Thyroid gland (tissue), 4 donors: Measurements from ENCODE around the gene RAI14.

Experiments used
- CTCF ChIP-seq, 6 experiments: fragments of 200-600 bp in 3 of 6; fragments of 450-650 bp in 3 of 6; sonication (generic) in 3 of 6; IDR thresholded peaks; one replicate each; pipeline ENCODE4 v1.5.1; 2016 to 2019; ENCODE audit warnings: antibody characterized with exemption in 6 of 6, mild to moderate bottlenecking in 2 of 6, inconsistent platforms in 1 of 6, moderate library complexity in 1 of 6
- POLR2A ChIP-seq, 2 donors: fragments of 450-650 bp; IDR thresholded peaks; one replicate each; pipeline ENCODE4 v1.6.1; 2017; ENCODE audit warnings: antibody characterized with exemption in 2 of 2, mild to moderate bottlenecking in 2 of 2, moderate library complexity in 1 of 2

- TF ChIP-seq CTCF (IDR thresholded peaks at IDR 0.05): no peak
- no peak for TF ChIP-seq POLR2A (IDR thresholded peaks at IDR 0.05)
Observed at GRCh38 chr5:34755926-34756325, 99.8 kb downstream of the RAI14 start.
